ENCODE results near the gene GRM1.

The GRM1 gene

GRCh38 chr6:146367061-146367460 is 338.2 kb downstream of the GRM1 start:
- DNase-seq (ENCODE audit: insufficient read length, low spot score) (no peak), FAIRE-seq (no peak)
- no peak for TF ChIP-seq CTCF (IDR thresholded peaks at IDR 0.05; ENCODE audit: insufficient read depth, missing control alignments)

GRCh38 chr6:146369866-146370265 is 341.0 kb downstream of the GRM1 start:
- FAIRE-seq (no peak), DNase-seq (ENCODE audit: insufficient read length, low spot score) (no peak)

GRCh38 chr6:146381486-146381885 is 352.6 kb downstream of the GRM1 start:
- FAIRE-seq, result no peak
- no peak for TF ChIP-seq CTCF (IDR thresholded peaks at IDR 0.05; ENCODE audit: insufficient read depth, missing control alignments)

More at GRCh38 chr6:146369866-146370265, 341.0 kb downstream of the GRM1 start:
- no peak for TF ChIP-seq CTCF (IDR thresholded peaks at IDR 0.05; ENCODE audit: insufficient read depth, missing control alignments)

GRCh38 chr6:146388736-146389364 is 360.0 kb downstream of the GRM1 start:
- no peak for TF ChIP-seq CTCF (IDR thresholded peaks at IDR 0.05; ENCODE audit: insufficient read depth, missing control alignments)
- DNase-seq (ENCODE audit: insufficient read length, low spot score), result no peak
- no peak for FAIRE-seq

More at GRCh38 chr6:146381486-146381885, 352.6 kb downstream of the GRM1 start:
- no peak for DNase-seq (ENCODE audit: insufficient read length, low spot score)

- FAIRE-seq, result no peak
- no peak for DNase-seq (ENCODE audit: insufficient read length, low spot score)
- no peak for TF ChIP-seq CTCF (IDR thresholded peaks at IDR 0.05; ENCODE audit: insufficient read depth, missing control alignments)
Observed at GRCh38 chr6:146389740-146390139, 360.9 kb downstream of the GRM1 start.

DNA sequence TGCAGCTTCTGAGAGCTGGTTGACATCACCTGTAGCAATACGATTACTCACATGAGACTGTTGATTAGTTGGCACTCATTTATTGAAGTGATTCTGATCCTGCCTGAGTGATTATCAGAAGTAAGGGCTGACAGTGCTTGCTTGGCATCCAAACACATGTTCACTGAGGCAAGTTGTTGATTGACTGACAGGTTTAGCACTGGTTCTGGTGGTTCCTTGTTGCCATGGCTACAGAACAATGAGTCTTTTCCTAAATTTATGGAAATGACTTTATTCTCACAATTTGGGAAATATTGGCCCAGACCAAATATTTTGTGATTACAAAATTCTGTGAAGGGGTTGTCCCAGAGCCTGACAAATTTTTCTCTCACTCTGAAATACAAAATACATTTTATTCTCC is 368.8 kb downstream of the GRM1 start:
- TF ChIP-seq CTCF (IDR thresholded peaks at IDR 0.05; ENCODE audit: insufficient read depth, missing control alignments), result no peak
- DNase-seq (ENCODE audit: insufficient read length, low spot score), result no peak
- FAIRE-seq, result no peak

DNA sequence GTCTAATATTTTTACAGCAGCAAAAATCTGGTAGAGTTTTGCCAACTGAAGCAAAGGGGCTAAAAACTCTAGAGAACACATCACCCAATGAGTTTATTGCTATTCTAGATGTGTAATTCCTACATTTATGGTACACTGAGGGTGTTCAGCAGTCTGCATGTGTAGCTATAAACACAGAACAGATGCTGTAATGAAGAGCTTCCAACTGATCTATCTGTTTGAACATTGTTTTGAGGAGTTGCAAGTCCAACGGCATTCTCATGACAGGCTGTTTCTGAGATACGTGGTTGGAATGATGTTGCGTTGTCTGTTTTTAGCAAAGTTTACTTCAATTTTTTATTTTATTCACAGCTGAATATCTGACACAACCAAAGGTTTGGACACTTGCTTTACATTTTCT is 373.6 kb downstream of the GRM1 start:
- no peak for TF ChIP-seq CTCF (IDR thresholded peaks at IDR 0.05; ENCODE audit: insufficient read depth, missing control alignments)
- no peak for DNase-seq (ENCODE audit: insufficient read length, low spot score)
- no peak for FAIRE-seq

All from D721Med (cell line).